ENCODE results near the gene PLPP2. TPM values are rescaled to one million over a fixed set of nuclear protein-coding genes. Genes with fewer than 3 reads are reported as not detected.

PLPP2 gene
- total and polyA plus RNA-seq, 2 donors from 2014 or later = 5.8 to 28.7 TPM

DNA sequence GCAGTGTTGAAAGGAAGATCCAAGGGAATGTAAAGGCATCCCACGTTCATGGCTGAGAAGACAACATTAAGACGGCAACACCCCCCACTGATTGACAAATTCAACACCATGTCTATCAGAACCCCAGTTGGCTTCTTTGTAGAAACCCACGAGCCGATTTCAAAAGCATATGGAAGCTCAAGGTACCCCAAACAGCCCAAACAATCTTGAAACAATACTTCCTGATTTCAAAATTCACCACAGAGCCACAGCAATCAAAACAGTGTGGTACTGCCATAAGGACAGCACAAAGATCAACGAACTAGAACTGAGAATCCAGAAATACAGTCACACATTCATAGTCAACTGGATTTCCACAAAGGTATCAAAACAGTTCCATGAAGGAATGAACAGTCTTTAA lies 47.2 kb upstream of the PLPP2 start:
- DNase-seq = no peak
- FAIRE-seq = no peak
- Histone ChIP-seq H3K36me3 (ENCODE audit: control insufficient read depth in 2 of 3, insufficient read depth in 3 of 3, low read length in 3 of 3) (peaks cover 0 to 10% (median 2%) of the 10 kb centered on the region in 3 donors), H3K4me3 (ENCODE audit: low read length in 3 of 3) (no peak overlapping the region), H3K4me1 (ENCODE audit: control insufficient read depth in 2 of 3, insufficient read depth in 2 of 3, low read depth in 1 of 3, low read length in 3 of 3) (peaks cover 0 to 25% (median 9%) of the 10 kb centered on the region in 3 donors), H3K27ac (ENCODE audit: low read depth in 2 of 2, low read length in 2 of 2) (no peak overlapping the region), H3K9me3 (ENCODE audit: control insufficient read depth in 2 of 3, insufficient read depth in 1 of 3, low read length in 3 of 3) (no peaks in the 10 kb centered on the region), H3K9ac (ENCODE audit: low read length in 3 of 3) (no peak overlapping the region), H3K27me3 (ENCODE audit: control insufficient read depth, insufficient read depth, low read length) (no peaks in the 10 kb centered on the region)
- intact Hi-C loops (cut with DNase I) = no loop called here
- TF ChIP-seq, protein P1, sequence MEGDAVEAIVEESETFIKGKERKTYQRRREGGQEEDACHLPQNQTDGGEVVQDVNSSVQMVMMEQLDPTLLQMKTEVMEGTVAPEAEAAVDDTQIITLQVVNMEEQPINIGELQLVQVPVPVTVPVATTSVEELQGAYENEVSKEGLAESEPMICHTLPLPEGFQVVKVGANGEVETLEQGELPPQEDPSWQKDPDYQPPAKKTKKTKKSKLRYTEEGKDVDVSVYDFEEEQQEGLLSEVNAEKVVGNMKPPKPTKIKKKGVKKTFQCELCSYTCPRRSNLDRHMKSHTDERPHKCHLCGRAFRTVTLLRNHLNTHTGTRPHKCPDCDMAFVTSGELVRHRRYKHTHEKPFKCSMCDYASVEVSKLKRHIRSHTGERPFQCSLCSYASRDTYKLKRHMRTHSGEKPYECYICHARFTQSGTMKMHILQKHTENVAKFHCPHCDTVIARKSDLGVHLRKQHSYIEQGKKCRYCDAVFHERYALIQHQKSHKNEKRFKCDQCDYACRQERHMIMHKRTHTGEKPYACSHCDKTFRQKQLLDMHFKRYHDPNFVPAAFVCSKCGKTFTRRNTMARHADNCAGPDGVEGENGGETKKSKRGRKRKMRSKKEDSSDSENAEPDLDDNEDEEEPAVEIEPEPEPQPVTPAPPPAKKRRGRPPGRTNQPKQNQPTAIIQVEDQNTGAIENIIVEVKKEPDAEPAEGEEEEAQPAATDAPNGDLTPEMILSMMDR (IDR thresholded peaks at IDR 0.05; ENCODE audit: borderline replicate concordance, extremely low read depth, insufficient read depth) = no peak

DNA sequence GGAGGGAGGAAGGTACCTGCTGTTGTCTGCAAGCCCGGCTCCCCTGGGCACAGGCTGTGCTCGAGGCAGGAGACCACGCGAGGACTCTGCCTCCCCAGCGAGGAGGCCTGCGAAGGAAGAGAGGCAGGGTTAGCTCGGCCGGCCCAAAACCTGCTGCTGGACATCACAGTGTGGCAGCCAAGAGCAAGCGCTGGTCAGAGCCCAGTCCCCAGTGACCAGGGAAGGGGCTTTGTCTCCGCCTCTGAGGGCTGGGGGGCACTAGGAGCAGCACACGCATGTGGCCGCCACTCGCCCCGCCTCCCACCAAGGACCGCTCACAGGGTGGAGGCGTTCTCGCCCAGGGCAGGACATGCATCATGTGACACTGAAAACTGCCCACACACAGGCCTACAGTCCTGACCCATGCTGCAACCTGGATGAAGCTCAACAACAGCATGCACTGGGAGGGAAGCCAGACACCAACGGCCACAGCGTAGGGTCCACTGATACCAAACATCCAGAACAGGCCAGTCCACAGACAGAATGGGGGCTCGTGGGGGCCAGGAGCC lies 44.9 kb upstream of the PLPP2 start:
- no peak for DNase-seq
- H3K27ac ChIP-seq (ENCODE audit: low read depth in 2 of 2, low read length in 2 of 2) = no peak overlapping the region
- TF ChIP-seq, protein P1 (IDR thresholded peaks at IDR 0.05; ENCODE audit: borderline replicate concordance, extremely low read depth, insufficient read depth) = no peak
- peaks cover 0 to 5% (median 0%) of the 10 kb centered on the region in 3 donors for H3K4me1 ChIP-seq (ENCODE audit: control insufficient read depth in 2 of 3, insufficient read depth in 2 of 3, low read depth in 1 of 3, low read length in 3 of 3)
- intact Hi-C loops (cut with DNase I) = no loop called here
- no peak for FAIRE-seq
- no peak overlapping the region for H3K4me3 ChIP-seq (ENCODE audit: low read length in 3 of 3)
- H3K36me3 ChIP-seq (ENCODE audit: control insufficient read depth in 2 of 3, insufficient read depth in 3 of 3, low read length in 3 of 3) = peaks cover 0 to 10% (median 4%) of the 10 kb centered on the region in 3 donors
- no peaks in the 10 kb centered on the region for H3K9me3 ChIP-seq (ENCODE audit: control insufficient read depth in 2 of 3, insufficient read depth in 1 of 3, low read length in 3 of 3)
- H3K27me3 ChIP-seq (ENCODE audit: control insufficient read depth, insufficient read depth, low read length) = no peaks in the 10 kb centered on the region
- H3K9ac ChIP-seq (ENCODE audit: low read length in 3 of 3) = no peak overlapping the region

DNA sequence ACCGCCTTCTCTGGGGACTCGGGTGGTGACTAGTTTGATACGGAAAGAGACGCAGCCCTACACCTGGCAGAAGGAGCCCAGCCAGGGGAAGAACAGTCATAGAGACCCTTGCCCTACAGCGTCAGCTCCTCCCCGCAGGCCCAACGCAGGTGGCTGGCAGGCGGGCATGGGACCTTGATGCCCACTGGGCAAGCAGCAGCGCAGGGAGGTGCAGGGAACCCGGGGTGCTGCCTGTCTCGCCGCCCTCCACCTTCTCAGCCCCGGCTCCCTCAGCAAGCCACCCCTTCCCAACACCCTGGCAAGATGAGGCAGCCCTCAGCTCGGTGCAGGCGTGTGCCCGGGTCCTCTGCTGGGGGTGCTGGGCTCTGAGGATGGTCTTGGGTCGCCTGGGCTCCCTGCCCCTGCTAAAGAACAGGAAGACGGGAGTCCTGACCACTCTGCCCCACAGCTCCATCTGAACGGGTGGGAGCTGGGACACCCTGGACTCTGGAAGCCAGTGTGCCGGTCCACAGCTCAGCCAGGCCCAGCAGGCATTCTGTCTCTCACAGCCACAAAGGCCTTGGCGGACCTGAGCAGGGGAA lies 44.4 kb upstream of the PLPP2 start:
- Histone ChIP-seq H3K4me1 (ENCODE audit: control insufficient read depth in 2 of 3, insufficient read depth in 2 of 3, low read depth in 1 of 3, low read length in 3 of 3) (peaks cover 0 to 4% (median 0%) of the 10 kb centered on the region in 3 donors), H3K4me3 (ENCODE audit: low read length in 3 of 3) (no peak overlapping the region), H3K27ac (ENCODE audit: low read depth in 2 of 2, low read length in 2 of 2) (no peak overlapping the region), H3K9ac (ENCODE audit: low read length in 3 of 3) (no peak overlapping the region), H3K9me3 (ENCODE audit: control insufficient read depth in 2 of 3, insufficient read depth in 1 of 3, low read length in 3 of 3) (no peaks in the 10 kb centered on the region), H3K27me3 (ENCODE audit: control insufficient read depth, insufficient read depth, low read length) (no peaks in the 10 kb centered on the region), H3K36me3 (ENCODE audit: control insufficient read depth in 2 of 3, insufficient read depth in 3 of 3, low read length in 3 of 3) (peaks cover 0 to 14% (median 4%) of the 10 kb centered on the region in 3 donors)
- DNase-seq (no peak), FAIRE-seq (no peak)
- intact Hi-C loops (cut with DNase I) = no loop called here
- TF ChIP-seq, protein P1 (IDR thresholded peaks at IDR 0.05; ENCODE audit: borderline replicate concordance, extremely low read depth, insufficient read depth) = no peak
